LNCaP clone FGC (cell line): ENCODE results near the gene DLX6.
"Not testable (repeated sequence)": the region's sequence is repeated elsewhere in the genome, so short reads cannot be mapped to it uniquely, and the experiment has no call there.

Source experiments
- DNase-seq: peaks from one replicate; pipeline ENCODE4 v3.0.0-alpha.2; 2011; ENCODE audit warnings: low read depth
- H3K4me3 ChIP-seq: 2 replicates; pipeline ENCODE4 v1.5.1; 2011; ENCODE audit warnings: mild to moderate bottlenecking, low read depth, low read length, control low read depth
- TF ChIP-seq, protein P1 (sequence below): IDR thresholded peaks from 2 replicates; pipeline ENCODE4 v1.5.1; 2012; ENCODE audit warnings: mild to moderate bottlenecking; ENCODE audit not compliant: control insufficient read depth, insufficient read depth; ENCODE audit errors: extremely low read depth

DLX6 gene

DNA sequence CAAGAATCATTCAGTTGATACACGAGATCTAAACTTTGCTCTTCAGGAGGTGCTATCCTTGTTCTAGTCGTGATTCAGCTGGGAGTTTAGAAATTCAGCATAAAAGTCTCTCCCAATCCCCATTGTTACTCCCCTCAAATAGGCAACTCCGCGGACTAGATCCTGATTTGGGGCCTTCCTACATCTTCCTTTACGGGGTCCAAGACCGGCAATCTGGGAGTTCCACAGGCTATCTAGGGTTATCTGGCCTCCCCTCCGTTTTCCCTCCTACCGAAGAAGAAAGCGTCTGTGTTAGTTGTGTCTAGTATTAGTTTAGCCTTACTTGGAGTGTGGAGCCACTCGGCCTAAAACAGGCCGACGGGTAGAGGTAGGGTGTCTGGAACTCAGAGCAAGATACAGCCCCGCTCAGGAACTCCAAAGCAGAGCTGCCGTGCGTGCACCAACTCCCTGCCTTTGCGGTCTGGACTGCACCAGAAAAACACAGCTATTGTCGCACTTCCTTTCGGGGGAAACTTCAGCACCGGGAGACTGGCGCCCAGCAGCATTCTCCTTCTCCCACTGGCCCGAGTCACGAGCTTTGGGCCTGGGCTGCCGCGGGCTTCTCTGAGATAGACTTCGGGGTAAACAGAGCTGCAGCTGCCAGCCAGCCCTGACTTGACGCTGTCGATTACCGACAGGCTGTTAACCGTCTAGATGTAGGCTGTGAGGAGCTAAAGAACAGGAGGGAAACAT, 20.8 kb downstream of the DLX6 start:
- DNase-seq: no peak
- TF ChIP-seq, protein P1, sequence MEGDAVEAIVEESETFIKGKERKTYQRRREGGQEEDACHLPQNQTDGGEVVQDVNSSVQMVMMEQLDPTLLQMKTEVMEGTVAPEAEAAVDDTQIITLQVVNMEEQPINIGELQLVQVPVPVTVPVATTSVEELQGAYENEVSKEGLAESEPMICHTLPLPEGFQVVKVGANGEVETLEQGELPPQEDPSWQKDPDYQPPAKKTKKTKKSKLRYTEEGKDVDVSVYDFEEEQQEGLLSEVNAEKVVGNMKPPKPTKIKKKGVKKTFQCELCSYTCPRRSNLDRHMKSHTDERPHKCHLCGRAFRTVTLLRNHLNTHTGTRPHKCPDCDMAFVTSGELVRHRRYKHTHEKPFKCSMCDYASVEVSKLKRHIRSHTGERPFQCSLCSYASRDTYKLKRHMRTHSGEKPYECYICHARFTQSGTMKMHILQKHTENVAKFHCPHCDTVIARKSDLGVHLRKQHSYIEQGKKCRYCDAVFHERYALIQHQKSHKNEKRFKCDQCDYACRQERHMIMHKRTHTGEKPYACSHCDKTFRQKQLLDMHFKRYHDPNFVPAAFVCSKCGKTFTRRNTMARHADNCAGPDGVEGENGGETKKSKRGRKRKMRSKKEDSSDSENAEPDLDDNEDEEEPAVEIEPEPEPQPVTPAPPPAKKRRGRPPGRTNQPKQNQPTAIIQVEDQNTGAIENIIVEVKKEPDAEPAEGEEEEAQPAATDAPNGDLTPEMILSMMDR: no peak
- H3K4me3 ChIP-seq: no peak overlapping the region

DNA sequence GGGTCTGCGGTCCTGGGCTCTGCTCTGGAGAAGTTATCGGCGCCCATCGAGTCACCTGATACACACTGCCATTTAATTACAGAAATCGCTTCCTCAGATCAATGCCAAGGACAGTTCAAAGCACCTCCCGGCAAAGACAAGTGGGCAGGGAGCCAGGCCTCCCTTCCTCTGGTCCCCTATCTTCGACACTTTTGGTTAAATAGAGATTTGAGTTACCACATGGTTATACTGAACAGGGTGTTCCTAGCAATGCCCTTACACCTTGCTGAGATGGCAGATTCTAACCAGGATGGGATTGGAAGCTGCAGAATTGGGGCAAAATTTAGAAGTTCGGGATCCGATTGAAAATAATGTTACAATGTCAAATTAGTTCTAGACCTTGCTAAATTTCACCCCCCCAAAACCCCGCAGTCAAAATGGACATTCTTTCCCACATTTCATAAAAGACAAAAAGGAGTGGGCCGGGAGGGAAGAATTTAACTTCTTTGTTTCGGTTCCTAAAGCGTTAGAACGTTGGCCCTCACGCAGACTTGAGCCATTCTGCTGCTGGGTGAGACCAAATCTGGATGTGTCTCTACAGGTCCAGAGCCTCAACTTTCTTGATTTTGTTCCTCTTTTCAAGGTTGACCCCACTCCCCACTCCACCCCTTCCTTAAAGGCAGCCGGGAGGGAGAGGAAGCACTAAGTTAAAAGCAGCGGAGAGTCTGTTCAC, 21.5 kb downstream of the DLX6 start:
- TF ChIP-seq, protein P1: no peak
- no peak for DNase-seq
- no peak overlapping the region for H3K4me3 ChIP-seq

DNA sequence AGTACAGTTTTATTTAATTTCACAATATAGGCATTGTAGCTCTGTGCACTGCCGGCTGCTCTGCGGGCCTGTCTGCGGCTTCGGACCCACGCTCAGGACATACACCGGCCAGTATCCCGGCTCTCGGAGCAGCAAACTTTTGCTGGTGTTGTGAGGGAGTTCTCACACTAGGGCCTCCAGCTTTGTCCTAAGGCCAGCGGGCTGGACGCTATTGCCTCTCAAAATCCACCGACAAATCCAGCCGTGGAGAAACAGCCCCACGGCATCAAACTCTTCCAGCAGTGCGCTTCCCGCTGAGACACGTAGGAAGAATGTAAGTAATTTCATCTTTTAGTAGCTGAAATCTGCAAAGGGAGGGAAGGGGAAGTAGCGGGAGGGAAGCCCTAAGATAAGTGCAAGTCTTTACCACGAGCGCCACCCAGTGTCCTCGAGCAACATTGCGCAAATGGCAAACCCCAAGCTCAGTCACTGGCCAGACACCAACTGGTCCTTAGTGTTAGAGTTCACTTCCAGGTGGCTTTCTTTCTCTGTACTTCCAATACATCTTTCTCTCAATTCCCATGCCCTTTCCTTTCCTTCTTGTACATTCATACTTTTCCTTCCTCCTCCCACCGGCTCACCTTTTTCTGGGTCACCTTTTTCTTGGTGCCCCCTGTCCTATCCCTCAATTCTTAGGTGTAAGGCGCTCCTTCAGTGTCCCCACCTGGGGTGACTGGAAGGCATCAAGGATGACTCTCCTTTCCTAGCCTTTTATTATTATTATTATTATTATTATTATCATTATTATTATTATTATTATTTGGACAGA, 22.3 kb downstream of the DLX6 start:
- peak; percentile 46 for DNase-seq
- H3K4me3 ChIP-seq: no peak overlapping the region
- TF ChIP-seq, protein P1: peak; percentile 98

DNA sequence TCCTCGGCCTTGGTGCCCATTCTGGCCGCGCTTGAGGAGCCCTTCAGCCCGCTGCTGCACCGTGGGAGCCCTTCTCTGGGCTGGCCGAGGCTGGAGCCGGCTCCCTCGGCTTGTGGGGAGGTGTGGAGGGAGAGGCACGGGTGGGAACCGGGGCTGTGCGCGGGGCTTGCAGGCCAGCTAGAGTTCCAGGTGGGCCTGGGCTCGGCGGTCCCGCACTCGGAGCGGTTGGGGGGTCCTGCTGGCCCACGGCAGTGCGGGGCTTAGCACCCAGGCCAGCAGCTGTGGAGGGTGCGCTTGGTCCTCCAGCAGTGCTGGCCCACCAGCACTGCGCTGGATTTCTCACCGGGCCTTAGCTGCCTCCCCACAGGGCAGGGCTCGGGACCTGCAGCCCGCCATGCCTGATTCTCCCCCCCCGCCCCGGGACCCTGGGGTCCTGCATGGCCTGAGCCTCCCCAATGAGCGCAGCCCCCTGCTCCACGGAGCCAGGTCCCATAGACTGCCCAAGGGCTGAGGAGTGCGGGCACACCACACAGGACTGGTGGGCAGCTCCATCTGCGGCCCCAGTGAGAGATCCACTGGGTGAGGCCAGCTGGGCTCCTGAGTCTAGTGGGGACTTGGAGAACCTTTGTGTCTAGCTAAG, 29.0 kb downstream of the DLX6 start:
- H3K4me3 ChIP-seq, DNase-seq: not testable (repeated sequence)

DNA sequence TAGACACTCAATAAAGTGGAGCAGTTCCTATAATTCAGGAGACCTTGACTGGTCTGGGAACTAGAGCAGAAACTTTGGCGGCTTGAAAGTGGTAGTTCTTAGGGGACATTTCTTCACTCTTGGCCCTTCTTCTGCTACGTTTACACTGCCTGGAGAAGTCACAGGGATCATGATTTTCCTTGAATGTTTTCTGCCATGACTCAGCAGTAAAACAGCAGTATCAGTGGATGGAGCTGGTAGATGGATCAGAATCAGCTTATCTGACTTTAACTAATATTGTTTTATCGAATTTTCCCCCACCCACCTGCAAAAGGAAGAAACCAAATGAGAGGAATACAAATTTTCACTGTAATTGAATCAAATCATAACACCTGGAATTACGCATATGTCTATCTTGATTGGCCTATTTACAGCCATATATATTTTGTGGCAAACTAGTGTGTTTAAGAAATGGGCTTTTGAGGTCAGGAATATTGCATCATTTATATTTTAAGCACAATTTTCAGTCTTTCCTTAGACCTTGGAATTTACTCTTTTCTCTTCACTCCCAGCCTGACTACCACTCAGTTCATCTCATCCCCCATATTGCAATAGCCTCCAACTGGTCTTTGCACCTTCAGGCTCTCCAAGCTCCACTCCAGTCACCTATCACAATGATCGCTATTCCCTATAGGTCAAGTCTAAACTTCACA, 34.2 kb downstream of the DLX6 start:
- DNase-seq: no peak
- TF ChIP-seq, protein P1: no peak
- H3K4me3 ChIP-seq: no peak overlapping the region

DNA sequence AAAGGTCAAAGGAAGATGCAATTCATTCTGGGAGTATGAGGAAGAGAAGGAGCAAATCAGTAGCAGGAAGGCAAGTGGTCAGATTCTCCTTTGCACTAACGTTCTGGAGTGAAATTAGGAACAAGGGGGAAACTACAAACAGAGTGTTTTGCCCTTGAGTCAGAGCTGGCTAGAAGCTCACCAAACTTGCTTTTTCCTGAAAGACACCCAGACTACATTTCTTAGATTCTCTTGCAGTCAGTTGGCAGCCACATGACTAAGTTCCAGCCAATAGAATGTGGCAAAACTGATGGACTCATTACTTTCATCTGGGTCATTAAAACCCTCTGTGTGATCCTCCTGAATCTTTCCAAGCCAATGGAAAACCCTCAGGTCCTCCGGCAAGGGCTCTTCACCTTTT, 37.9 kb downstream of the DLX6 start:
- no peak overlapping the region for H3K4me3 ChIP-seq
- no peak for DNase-seq
- TF ChIP-seq, protein P1: no peak
